GM21367 (cell line): ENCODE measurements around the gene SNRNP25.
A peak's percentile ranks its signal among the peaks of the same experiment; 100 is the strongest.
"Not testable (repeated sequence)": the region's sequence is repeated elsewhere in the genome, so short reads cannot be mapped to it uniquely, and the experiment has no call there.

Experiments
- ATAC-seq: cut with Tn5 transposase; IDR thresholded peaks from one replicate; pipeline ENCODE4 v1.9.1; 2021; ENCODE audit not compliant: unreplicated experiment

The SNRNP25 gene

GRCh38 chr16:53346-54236 lies at the start of gene SNRNP25, which contains the start of gene POLR3K:
TSS of gene SNRNP25 (plus strand) at chr16:53828. CDS start at chr16:54017, 189 bp downstream.
TSS of gene POLR3K (minus strand) at chr16:53608. CDS start at chr16:53586, 22 bp downstream.
- peak; percentile 77 for ATAC-seq

GRCh38 chr16:9903-10665 lies 43.5 kb upstream of the SNRNP25 start:
- ATAC-seq, result no peak

- ATAC-seq, result not testable (repeated sequence)
Observed at GRCh38 chr16:10772-11171, 42.9 kb upstream of the SNRNP25 start.

GRCh38 chr16:17062-17765 lies 36.4 kb upstream of the SNRNP25 start:
- not testable (repeated sequence) for ATAC-seq

GRCh38 chr16:20886-21285 lies 32.7 kb upstream of the SNRNP25 start:
- ATAC-seq, result not testable (repeated sequence)

- ATAC-seq, result not testable (repeated sequence)
Observed at GRCh38 chr16:24151-24550, 29.5 kb upstream of the SNRNP25 start.

- ATAC-seq, result peak; percentile 42
Observed at GRCh38 chr16:25926-26348, 27.7 kb upstream of the SNRNP25 start.

- ATAC-seq, result not testable (repeated sequence)
Observed at GRCh38 chr16:30627-31026, 23.0 kb upstream of the SNRNP25 start.

GRCh38 chr16:33154-33876 lies 20.3 kb upstream of the SNRNP25 start:
- not testable (repeated sequence) for ATAC-seq

- ATAC-seq, result no peak
Observed at GRCh38 chr16:33877-34647, 19.6 kb upstream of the SNRNP25 start.

GRCh38 chr16:34648-34987 lies 19.0 kb upstream of the SNRNP25 start:
- no peak for ATAC-seq

GRCh38 chr16:35011-35677 lies 18.5 kb upstream of the SNRNP25 start:
- ATAC-seq, result no peak

- ATAC-seq, result no peak
Observed at GRCh38 chr16:35678-36305, 17.8 kb upstream of the SNRNP25 start.

GRCh38 chr16:36336-36984 lies 17.2 kb upstream of the SNRNP25 start:
- ATAC-seq, result no peak

- no peak for ATAC-seq
Observed at GRCh38 chr16:37511-37910, 16.1 kb upstream of the SNRNP25 start.

GRCh38 chr16:38206-38605 lies 15.4 kb upstream of the SNRNP25 start:
- ATAC-seq, result not testable (repeated sequence)

GRCh38 chr16:38941-39892 lies 14.4 kb upstream of the SNRNP25 start:
- peak; percentile 59 for ATAC-seq
